ENCODE results near the gene BTBD6. TPM values are rescaled to one million over a fixed set of nuclear protein-coding genes. Genes with fewer than 3 reads are reported as not detected.

BTBD6 gene
- total and polyA plus RNA-seq, 2 donors (not counting 1 experiment from before 2014, with no cell fraction given) = 31.9 to 49.9 TPM

DNA sequence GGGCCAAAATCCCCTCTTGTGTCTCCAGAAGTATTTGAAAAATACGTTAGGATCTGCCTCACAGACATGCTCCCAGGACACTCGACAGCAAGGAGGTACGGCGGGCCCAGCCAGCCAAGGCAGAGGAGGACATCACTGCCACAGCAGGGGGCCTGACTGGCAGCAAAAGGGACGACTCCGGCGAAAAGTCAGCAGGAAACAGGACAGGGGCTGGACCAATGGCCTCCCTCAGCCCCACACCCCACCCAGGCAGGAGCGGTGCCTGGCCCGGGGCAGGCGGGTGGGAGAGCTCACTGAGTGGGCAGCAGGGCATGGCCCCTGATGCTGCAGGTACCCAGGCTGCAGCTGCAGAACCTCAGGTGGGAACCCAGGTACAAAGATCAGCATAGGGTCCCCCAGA, 34.7 kb downstream of the BTBD6 start:
- Histone ChIP-seq H3K27me3 (ENCODE audit: control insufficient read depth, insufficient read depth, low read length) (no peaks in the 10 kb centered on the region), H3K4me3 (replicated peaks in 1 of 4; ENCODE audit: control extremely low read depth in 1 of 4, insufficient read depth in 1 of 4, low read depth in 3 of 4, low read length in 4 of 4) (no peak overlapping the region), H3K9me3 (ENCODE audit: control insufficient read depth, insufficient read depth, low read depth, low read length) (no peaks in the 10 kb centered on the region), H3K36me3 (ENCODE audit: control insufficient read depth, insufficient read depth, low read length) (no peaks in the 10 kb centered on the region), H3K79me2 (ENCODE audit: control insufficient read depth, insufficient read depth, low read length) (peaks cover 8% of the 10 kb centered on the region), H3K9ac (ENCODE audit: insufficient read depth, low read length) (no peak overlapping the region), H4K20me1 (ENCODE audit: control insufficient read depth, extremely low read depth, insufficient read depth, low read length) (no peaks in the 10 kb centered on the region), H3K27ac (ENCODE audit: insufficient read depth, low read length) (no peak overlapping the region), H2AFZ (ENCODE audit: low read length) (no peak overlapping the region), H3K4me1 (ENCODE audit: control insufficient read depth, extremely low read depth, insufficient read depth, low read length) (no peaks in the 10 kb centered on the region), H3K4me2 (ENCODE audit: extremely low read depth, insufficient read depth, low read length) (no peak overlapping the region)
- TF ChIP-seq, protein P1, sequence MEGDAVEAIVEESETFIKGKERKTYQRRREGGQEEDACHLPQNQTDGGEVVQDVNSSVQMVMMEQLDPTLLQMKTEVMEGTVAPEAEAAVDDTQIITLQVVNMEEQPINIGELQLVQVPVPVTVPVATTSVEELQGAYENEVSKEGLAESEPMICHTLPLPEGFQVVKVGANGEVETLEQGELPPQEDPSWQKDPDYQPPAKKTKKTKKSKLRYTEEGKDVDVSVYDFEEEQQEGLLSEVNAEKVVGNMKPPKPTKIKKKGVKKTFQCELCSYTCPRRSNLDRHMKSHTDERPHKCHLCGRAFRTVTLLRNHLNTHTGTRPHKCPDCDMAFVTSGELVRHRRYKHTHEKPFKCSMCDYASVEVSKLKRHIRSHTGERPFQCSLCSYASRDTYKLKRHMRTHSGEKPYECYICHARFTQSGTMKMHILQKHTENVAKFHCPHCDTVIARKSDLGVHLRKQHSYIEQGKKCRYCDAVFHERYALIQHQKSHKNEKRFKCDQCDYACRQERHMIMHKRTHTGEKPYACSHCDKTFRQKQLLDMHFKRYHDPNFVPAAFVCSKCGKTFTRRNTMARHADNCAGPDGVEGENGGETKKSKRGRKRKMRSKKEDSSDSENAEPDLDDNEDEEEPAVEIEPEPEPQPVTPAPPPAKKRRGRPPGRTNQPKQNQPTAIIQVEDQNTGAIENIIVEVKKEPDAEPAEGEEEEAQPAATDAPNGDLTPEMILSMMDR (conservative IDR thresholded peaks at IDR 0.05 in 1 of 2, IDR thresholded peaks at IDR 0.05 in 1 of 2; ENCODE audit: low read depth in 1 of 2, low read length in 2 of 2) = no peak
- no peak for TF ChIP-seq EZH2 (IDR thresholded peaks at IDR 0.05; ENCODE audit: low read length, missing control alignments)
- DNase-seq (ENCODE audit: low read depth in 2 of 2) = no peak

DNA sequence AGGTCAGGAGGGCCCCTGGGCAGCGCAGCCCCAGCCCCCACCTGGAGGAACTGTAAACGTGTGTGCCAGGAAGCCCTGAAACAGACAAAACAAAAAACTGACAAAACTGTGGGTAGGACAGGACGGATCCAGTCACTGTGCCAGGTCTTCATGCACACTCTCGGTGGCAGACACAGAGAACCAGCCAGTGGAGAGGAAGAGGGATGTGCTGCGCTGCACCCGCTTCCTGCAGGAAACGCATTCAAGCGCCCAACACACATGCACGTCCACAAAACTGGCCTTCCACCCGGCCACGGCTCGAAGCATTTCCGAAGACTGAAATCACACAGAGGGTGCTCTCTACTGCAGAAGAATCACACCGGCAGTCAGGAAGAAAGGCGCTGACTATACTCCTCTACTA, 35.6 kb downstream of the BTBD6 start:
- H3K4me1 ChIP-seq (ENCODE audit: control insufficient read depth, extremely low read depth, insufficient read depth, low read length) = no peaks in the 10 kb centered on the region
- no peak overlapping the region for H3K9ac ChIP-seq (ENCODE audit: insufficient read depth, low read length)
- no peaks in the 10 kb centered on the region for H3K27me3 ChIP-seq (ENCODE audit: control insufficient read depth, insufficient read depth, low read length)
- no peak for DNase-seq (ENCODE audit: low read depth in 2 of 2)
- no peak overlapping the region for H2AFZ ChIP-seq (ENCODE audit: low read length)
- H3K4me2 ChIP-seq (ENCODE audit: extremely low read depth, insufficient read depth, low read length) = no peak overlapping the region
- TF ChIP-seq, protein P1 (conservative IDR thresholded peaks at IDR 0.05 in 1 of 2, IDR thresholded peaks at IDR 0.05 in 1 of 2; ENCODE audit: low read depth in 1 of 2, low read length in 2 of 2) = no peak
- TF ChIP-seq EZH2 (IDR thresholded peaks at IDR 0.05; ENCODE audit: low read length, missing control alignments) = no peak
- no peak overlapping the region for H3K27ac ChIP-seq (ENCODE audit: insufficient read depth, low read length)
- no peaks in the 10 kb centered on the region for H3K9me3 ChIP-seq (ENCODE audit: control insufficient read depth, insufficient read depth, low read depth, low read length)
- no peaks in the 10 kb centered on the region for H3K36me3 ChIP-seq (ENCODE audit: control insufficient read depth, insufficient read depth, low read length)
- no peaks in the 10 kb centered on the region for H4K20me1 ChIP-seq (ENCODE audit: control insufficient read depth, extremely low read depth, insufficient read depth, low read length)
- H3K4me3 ChIP-seq (replicated peaks in 1 of 4; ENCODE audit: control extremely low read depth in 1 of 4, insufficient read depth in 1 of 4, low read depth in 3 of 4, low read length in 4 of 4) = no peak overlapping the region
- H3K79me2 ChIP-seq (ENCODE audit: control insufficient read depth, insufficient read depth, low read length) = peaks cover 8% of the 10 kb centered on the region

DNA sequence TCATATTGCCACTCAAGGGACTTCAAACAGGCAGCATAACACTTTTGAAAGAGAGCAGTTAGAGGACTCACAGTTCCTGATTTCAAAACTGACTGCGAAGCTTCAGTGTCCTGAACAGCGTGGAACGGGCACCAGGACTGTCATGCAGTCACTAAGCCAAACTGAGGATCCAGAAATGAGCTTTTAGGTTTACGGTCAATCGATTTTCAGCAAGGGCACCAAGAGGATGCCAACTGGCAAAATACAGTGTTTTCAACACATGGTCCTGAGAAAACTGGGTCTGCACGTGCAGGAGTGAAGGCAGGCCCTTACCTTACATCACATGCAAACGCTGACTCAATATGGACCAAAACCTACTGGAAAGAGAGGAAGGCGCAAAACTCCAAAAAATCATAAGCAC, 36.8 kb downstream of the BTBD6 start:
- Histone ChIP-seq H3K4me3 (replicated peaks in 1 of 4; ENCODE audit: control extremely low read depth in 1 of 4, insufficient read depth in 1 of 4, low read depth in 3 of 4, low read length in 4 of 4) (no peak overlapping the region), H3K9me3 (ENCODE audit: control insufficient read depth, insufficient read depth, low read depth, low read length) (no peaks in the 10 kb centered on the region), H3K4me1 (ENCODE audit: control insufficient read depth, extremely low read depth, insufficient read depth, low read length) (no peaks in the 10 kb centered on the region), H3K9ac (ENCODE audit: insufficient read depth, low read length) (no peak overlapping the region), H3K36me3 (ENCODE audit: control insufficient read depth, insufficient read depth, low read length) (no peaks in the 10 kb centered on the region), H2AFZ (ENCODE audit: low read length) (no peak overlapping the region), H3K27ac (ENCODE audit: insufficient read depth, low read length) (no peak overlapping the region), H4K20me1 (ENCODE audit: control insufficient read depth, extremely low read depth, insufficient read depth, low read length) (no peaks in the 10 kb centered on the region), H3K27me3 (ENCODE audit: control insufficient read depth, insufficient read depth, low read length) (no peaks in the 10 kb centered on the region), H3K4me2 (ENCODE audit: extremely low read depth, insufficient read depth, low read length) (no peak overlapping the region), H3K79me2 (ENCODE audit: control insufficient read depth, insufficient read depth, low read length) (peaks cover 5% of the 10 kb centered on the region)
- no peak for DNase-seq (ENCODE audit: low read depth in 2 of 2)
- TF ChIP-seq EZH2 (IDR thresholded peaks at IDR 0.05; ENCODE audit: low read length, missing control alignments) = no peak
- TF ChIP-seq, protein P1 (conservative IDR thresholded peaks at IDR 0.05 in 1 of 2, IDR thresholded peaks at IDR 0.05 in 1 of 2; ENCODE audit: low read depth in 1 of 2, low read length in 2 of 2) = no peak
